Right lobe of liver (tissue), 6 donors: Measurements from ENCODE around the gene TMEM138. TPM values are rescaled to one million over a fixed set of nuclear protein-coding genes. Genes with fewer than 3 reads are reported as not detected.

Source experiments
- ATAC-seq, 4 donors: fragments of 200-7000 bp; cut with Tn5 transposase; one replicate each; pipeline ENCODE4 v1.9.1; 2020; ENCODE audit warnings: mild to moderate bottlenecking in 4 of 4, moderate library complexity in 4 of 4
- DNase-seq, 3 donors: peaks; one replicate each; pipeline ENCODE4 v3.0.0-alpha.2; 2020
- H3K27ac ChIP-seq, 3 donors: fragments of 200-600 bp; one replicate each; pipeline ENCODE4 v1.8.0; 2022
- H3K27me3 ChIP-seq, 2 donors: fragments of 200-600 bp; one replicate each; pipeline ENCODE4 v1.8.0; 2022
- H3K36me3 ChIP-seq, 4 donors: fragments of 200-600 bp; sonication (generic) in 1 of 4; one replicate each; pipeline versions ENCODE4 v1.5.1 to v1.8.0; 2017 to 2022; ENCODE audit warnings: control low read depth in 1 of 4
- H3K4me1 ChIP-seq, 4 donors: fragments of 200-600 bp; sonication (generic) in 1 of 4; one replicate each; pipeline versions ENCODE4 v1.5.1 to v1.8.0; 2017 to 2022; ENCODE audit warnings: control low read depth in 1 of 4
- H3K4me3 ChIP-seq, 3 donors: fragments of 200-600 bp; one replicate each; pipeline ENCODE4 v1.8.0; 2022
- H3K9me3 ChIP-seq, 4 donors: fragments of 200-600 bp; sonication (generic) in 1 of 4; one replicate each; pipeline versions ENCODE4 v1.5.1 to v1.8.0; 2017 to 2022; ENCODE audit warnings: control low read depth in 1 of 4
- POLR2A ChIP-seq: fragments of 450-650 bp; IDR thresholded peaks from one replicate; pipeline ENCODE4 v1.6.1; 2017; ENCODE audit warnings: antibody characterized with exemption, mild to moderate bottlenecking
- WGBS: methylation state at CpG from one replicate; pipeline ENCODE4 v1.1.6; 2018; ENCODE audit warnings: low coverage, low lambda C conversion rate; ENCODE audit not compliant: insufficient coverage; ENCODE audit errors: missing lambda C conversion rate; 5-methylcytosine and 5-hydroxymethylcytosine counted together
- intact Hi-C, 2 donors: fragments of 100-400 bp; cut with DNase I; formaldehyde crosslinking; loops; one replicate each; pipeline versions ENCODE4 v1.11.2 to v1.14.1; 2022
- total RNA-seq, 6 experiments: library from RNA; depleted of rRNA in 2 of 6; stranded (reverse); fragments of >200 nt in 2 of 6; fragmentation: NEBNext Ultra II Directional in 3 of 6; extraction: Animal tissue kit (Norgen Biotek cat#: 25700) in 3 of 6; gene quantifications; one replicate each; pipeline versions ENCODE4 v1.1.0 to v1.2.4, GENCODE V29; 2016 to 2023
- TF ChIP-seq, protein P1 (sequence below), 4 donors: fragments of 200-600 bp in 3 of 4; fragments of 450-650 bp in 1 of 4; IDR thresholded peaks; one replicate each; pipeline versions ENCODE4 v1.5.1 to v1.8.0; 2016 to 2022; ENCODE audit warnings: antibody characterized with exemption in 4 of 4, mild to moderate bottlenecking in 2 of 4
- donor health status: DM: no; HTN: yes; CAD: no.
- donor health status: DM: no; HTN: no; CAD: no.
- donor health status: DM: no; HTN: no; CAD: no.
- donor health status: DM: no; HTN: yes; CAD: no.
- donor health status: DM: no; HTN: yes; CAD: no.

TMEM138 gene
- total RNA-seq, 6 experiments from 2014 or later = 18.2 to 41.0 (median 26.4) TPM

DNA sequence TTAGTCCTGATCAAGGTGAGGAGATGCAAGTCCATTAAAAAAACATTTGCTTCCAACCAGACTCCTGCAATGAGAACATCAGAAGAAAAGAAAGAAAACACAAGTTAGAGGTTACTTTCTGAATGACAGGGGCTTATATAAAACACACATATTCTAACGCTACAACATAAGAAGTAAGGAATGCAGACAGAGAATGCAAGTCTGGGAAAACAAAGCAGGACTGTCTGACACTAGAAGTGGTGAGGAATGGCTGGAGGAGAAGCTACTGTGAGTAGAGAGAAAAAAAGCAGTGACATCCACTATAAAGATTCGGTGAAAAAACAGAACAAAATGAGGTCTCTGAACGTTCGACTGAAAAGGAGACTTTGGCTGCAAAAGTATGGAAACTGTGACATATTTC lies 42.5 kb downstream of the TMEM138 start:
- Histone ChIP-seq H3K4me1 (no peaks in the 10 kb centered on the region), H3K27me3 (no peaks in the 10 kb centered on the region), H3K9me3 (no peaks in the 10 kb centered on the region), H3K4me3 (no peak overlapping the region), H3K27ac (no peak overlapping the region), H3K36me3 (peaks cover 0 to 69% (median 23%) of the 10 kb centered on the region in 4 donors)
- no peak for ATAC-seq
- no peak for DNase-seq
- 89% methylated on average over 4 of the region's 4 CpGs for WGBS
- intact Hi-C loops = no loop called here
- TF ChIP-seq, protein P1, sequence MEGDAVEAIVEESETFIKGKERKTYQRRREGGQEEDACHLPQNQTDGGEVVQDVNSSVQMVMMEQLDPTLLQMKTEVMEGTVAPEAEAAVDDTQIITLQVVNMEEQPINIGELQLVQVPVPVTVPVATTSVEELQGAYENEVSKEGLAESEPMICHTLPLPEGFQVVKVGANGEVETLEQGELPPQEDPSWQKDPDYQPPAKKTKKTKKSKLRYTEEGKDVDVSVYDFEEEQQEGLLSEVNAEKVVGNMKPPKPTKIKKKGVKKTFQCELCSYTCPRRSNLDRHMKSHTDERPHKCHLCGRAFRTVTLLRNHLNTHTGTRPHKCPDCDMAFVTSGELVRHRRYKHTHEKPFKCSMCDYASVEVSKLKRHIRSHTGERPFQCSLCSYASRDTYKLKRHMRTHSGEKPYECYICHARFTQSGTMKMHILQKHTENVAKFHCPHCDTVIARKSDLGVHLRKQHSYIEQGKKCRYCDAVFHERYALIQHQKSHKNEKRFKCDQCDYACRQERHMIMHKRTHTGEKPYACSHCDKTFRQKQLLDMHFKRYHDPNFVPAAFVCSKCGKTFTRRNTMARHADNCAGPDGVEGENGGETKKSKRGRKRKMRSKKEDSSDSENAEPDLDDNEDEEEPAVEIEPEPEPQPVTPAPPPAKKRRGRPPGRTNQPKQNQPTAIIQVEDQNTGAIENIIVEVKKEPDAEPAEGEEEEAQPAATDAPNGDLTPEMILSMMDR (IDR thresholded peaks at IDR 0.05) = no peak
- TF ChIP-seq POLR2A = no peak

DNA sequence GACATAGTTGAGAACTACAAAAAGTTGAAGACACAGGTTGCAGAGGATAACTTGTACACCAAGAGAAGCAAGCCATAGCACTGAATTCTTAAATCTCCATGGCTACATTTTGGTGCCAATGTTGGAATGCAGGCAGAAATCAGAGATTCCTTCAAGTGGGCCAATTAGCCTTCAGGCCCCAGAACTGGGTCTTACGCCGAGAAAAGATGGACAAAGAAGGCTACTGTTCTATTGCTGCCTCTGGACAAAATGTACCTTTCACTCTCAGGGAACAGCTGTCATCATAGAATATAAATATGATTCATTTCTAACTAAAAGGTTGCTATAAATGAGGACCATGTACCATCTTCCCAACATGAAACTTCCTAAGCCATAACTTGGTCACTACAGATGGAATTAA lies 43.9 kb downstream of the TMEM138 start:
- H3K27ac ChIP-seq = no peak overlapping the region
- intact Hi-C loops = no loop called here
- H3K4me3 ChIP-seq = no peak overlapping the region
- no peaks in the 10 kb centered on the region for H3K27me3 ChIP-seq
- no peaks in the 10 kb centered on the region for H3K9me3 ChIP-seq
- 94% methylated on average over 2 of the region's 2 CpGs for WGBS
- ATAC-seq (no peak), DNase-seq (no peak)
- no peaks in the 10 kb centered on the region for H3K4me1 ChIP-seq
- TF ChIP-seq, protein P1 (IDR thresholded peaks at IDR 0.05) = no peak
- no peak for TF ChIP-seq POLR2A
- peaks cover 3 to 84% (median 33%) of the 10 kb centered on the region in 4 donors for H3K36me3 ChIP-seq

DNA sequence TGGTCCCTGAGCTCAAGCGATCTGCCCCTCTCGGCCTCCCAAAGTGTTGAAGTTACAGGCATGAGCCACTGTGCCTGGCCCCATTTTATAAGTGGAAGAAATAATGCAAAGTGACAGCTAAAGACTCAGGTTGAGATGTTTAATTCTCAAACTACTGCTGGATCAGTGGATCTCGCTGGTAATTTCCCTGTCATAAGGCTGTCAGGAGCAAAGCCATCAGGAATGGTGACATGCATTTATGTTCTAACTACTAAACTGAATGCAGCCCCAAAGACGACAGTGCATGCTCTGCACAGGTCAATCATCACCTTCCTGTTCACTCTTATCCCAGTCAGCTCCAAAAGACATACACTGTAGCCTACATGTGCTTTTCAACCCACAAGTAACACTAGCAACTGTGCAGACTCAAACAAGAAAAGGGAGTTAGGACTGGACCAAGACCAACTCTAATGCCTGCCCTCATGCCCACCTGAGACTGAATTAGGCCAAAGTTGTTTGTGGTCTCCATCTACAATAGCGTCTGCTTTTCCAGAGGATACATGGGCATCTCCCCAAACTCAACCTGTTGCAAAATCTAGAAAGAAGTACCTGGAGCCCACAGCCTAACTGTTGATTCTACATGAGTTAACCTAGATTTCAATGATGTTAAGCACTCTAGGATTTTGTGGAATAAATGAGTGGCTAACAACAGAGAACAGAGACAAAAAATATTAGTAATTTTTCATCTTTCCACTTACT lies 45.0 kb downstream of the TMEM138 start:
- 100% methylated on average over 1 of the region's 5 CpGs for WGBS
- intact Hi-C loops = no loop called here
- DNase-seq (no peak), ATAC-seq (no peak)
- Histone ChIP-seq H3K9me3 (no peaks in the 10 kb centered on the region), H3K4me3 (no peak overlapping the region), H3K4me1 (no peaks in the 10 kb centered on the region), H3K27me3 (no peaks in the 10 kb centered on the region), H3K36me3 (peaks cover 10 to 95% (median 42%) of the 10 kb centered on the region in 4 donors), H3K27ac (no peak overlapping the region)
- TF ChIP-seq, protein P1 (IDR thresholded peaks at IDR 0.05) = no peak
- TF ChIP-seq POLR2A = no peak

DNA sequence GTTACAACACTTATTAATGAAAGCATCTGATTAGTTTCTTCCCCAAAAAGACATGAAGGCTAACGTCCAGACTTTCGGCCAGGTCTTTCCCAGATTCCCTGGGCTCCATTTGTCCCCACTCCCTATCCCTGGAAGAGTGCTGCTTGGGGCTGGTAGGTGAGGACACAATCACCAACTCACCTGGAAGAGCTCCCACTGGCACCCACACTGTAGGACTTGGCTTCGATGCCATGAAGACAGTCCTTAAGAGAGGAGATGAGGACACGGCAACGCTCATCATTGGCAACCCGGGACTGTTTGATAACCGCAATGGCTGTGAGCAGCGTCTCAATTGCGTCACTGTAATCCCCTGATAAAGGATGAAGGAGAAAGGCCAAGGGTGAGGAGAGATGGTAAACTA lies 49.4 kb downstream of the TMEM138 start:
- no peak for TF ChIP-seq POLR2A
- TF ChIP-seq, protein P1 (IDR thresholded peaks at IDR 0.05) = no peak
- WGBS = 68% methylated on average over 9 of the region's 9 CpGs

More for the DNA sequence above, 49.4 kb downstream of the TMEM138 start:
- H3K36me3 ChIP-seq = peaks cover 18 to 98% (median 50%) of the 10 kb centered on the region in 4 donors
- H3K4me3 ChIP-seq = no peak overlapping the region
- no peaks in the 10 kb centered on the region for H3K9me3 ChIP-seq
- no peaks in the 10 kb centered on the region for H3K4me1 ChIP-seq
- H3K27me3 ChIP-seq = no peaks in the 10 kb centered on the region
- ATAC-seq = no peak
- no peak for DNase-seq
- H3K27ac ChIP-seq = no peak overlapping the region
- intact Hi-C loops = no loop called here
